Tibial nerve (tissue), 4 donors: ENCODE results near the gene C1QL4. TPM values are rescaled to one million over a fixed set of nuclear protein-coding genes. Genes with fewer than 3 reads are reported as not detected.
A peak's percentile ranks its signal among the peaks of the same experiment; 100 is the strongest.

ENCODE experiments used
- DNase-seq, 2 donors: peaks; one replicate each; pipeline ENCODE4 v3.0.0-alpha.2; 2019; ENCODE audit warnings: low spot score in 2 of 2
- H3K27ac ChIP-seq, 4 donors: fragments of 200-600 bp; sonication (generic) in 3 of 4; one replicate each; pipeline ENCODE4 v1.5.1; 2017 to 2019; ENCODE audit warnings: mild to moderate bottlenecking in 1 of 4
- H3K27me3 ChIP-seq, 2 donors: fragments of 200-600 bp; sonication (generic) in 1 of 2; one replicate each; pipeline versions ENCODE4 v1.5.1 to v1.6.0; 2017 to 2019
- H3K36me3 ChIP-seq, 3 donors: fragments of 200-600 bp; sonication (generic); one replicate each; pipeline ENCODE4 v1.5.1; 2018 to 2019
- H3K4me1 ChIP-seq, 4 donors: fragments of 200-600 bp; sonication (generic) in 3 of 4; one replicate each; pipeline ENCODE4 v1.5.1; 2017 to 2019
- H3K4me3 ChIP-seq, 4 donors: fragments of 200-600 bp; sonication (generic) in 3 of 4; one replicate each; pipeline ENCODE4 v1.5.1; 2017 to 2019; ENCODE audit warnings: mild to moderate bottlenecking in 1 of 4, moderate library complexity in 1 of 4
- H3K9me3 ChIP-seq, 4 donors: fragments of 200-600 bp; sonication (generic) in 3 of 4; one replicate each; pipeline ENCODE4 v1.5.1; 2017 to 2019
- CTCF ChIP-seq, 5 experiments: fragments of 200-600 bp in 3 of 5; fragments of 450-650 bp in 2 of 5; sonication (generic) in 3 of 5; IDR thresholded peaks; one replicate each; pipeline ENCODE4 v1.5.1; 2016 to 2019; ENCODE audit warnings: antibody characterized with exemption in 5 of 5, mild to moderate bottlenecking in 3 of 5, moderate library complexity in 2 of 5
- EP300 ChIP-seq, 2 donors: sonication (generic); formaldehyde crosslinking; IDR thresholded peaks; one replicate each; pipeline ENCODE4 v1.6.1; 2017; ENCODE audit warnings: antibody characterized with exemption in 2 of 2, mild to moderate bottlenecking in 1 of 2
- POLR2A ChIP-seq, 2 donors: fragments of 450-650 bp; IDR thresholded peaks; one replicate each; pipeline ENCODE4 v1.6.1; 2017; ENCODE audit warnings: antibody characterized with exemption in 2 of 2, mild to moderate bottlenecking in 2 of 2, moderate library complexity in 2 of 2
- WGBS, 2 donors: methylation state at CpG; one replicate each; pipeline ENCODE4 v1.1.5; 2018; 5-methylcytosine and 5-hydroxymethylcytosine counted together
- total RNA-seq, 4 donors: library from RNA; depleted of rRNA; stranded (reverse); fragments of >200 nt; gene quantifications; one replicate each; pipeline ENCODE4 v1.1.0, GENCODE V29; 2016

Gene C1QL4
- total RNA-seq, 4 donors from 2014 or later: not detected

- H3K9me3 ChIP-seq: no peaks in the 10 kb centered on the region
- 93 to 97% methylated on average over 12 of the region's 12 CpGs for WGBS, 2 donors
- peaks cover 0 to 19% (median 7%) of the 10 kb centered on the region in 4 donors for H3K4me1 ChIP-seq
- H3K27ac ChIP-seq: no peak overlapping the region
- no peak overlapping the region for H3K4me3 ChIP-seq
- DNase-seq: no peak
- H3K27me3 ChIP-seq: peaks cover 0 to 26% of the 10 kb centered on the region in 2 donors
- no peaks in the 10 kb centered on the region for H3K36me3 ChIP-seq
- TF ChIP-seq POLR2A (IDR thresholded peaks at IDR 0.05): no peak
- no peak for TF ChIP-seq EP300 (IDR thresholded peaks at IDR 0.05)
- TF ChIP-seq CTCF (IDR thresholded peaks at IDR 0.05): no peak
These were observed 8.2 kb downstream of the C1QL4 start for GRCh38 chr12:49328816-49329215.

- Histone ChIP-seq H3K27ac (no peak overlapping the region), H3K4me1 (peaks cover 0 to 22% (median 8%) of the 10 kb centered on the region in 4 donors), H3K36me3 (no peaks in the 10 kb centered on the region), H3K9me3 (no peaks in the 10 kb centered on the region), H3K27me3 (peaks cover 0 to 17% of the 10 kb centered on the region in 2 donors), H3K4me3 (no peak overlapping the region)
- no peak for DNase-seq
- WGBS, 2 donors: 93 to 94% methylated on average over 2 of the region's 2 CpGs
- no peak for TF ChIP-seq POLR2A (IDR thresholded peaks at IDR 0.05)
- no peak for TF ChIP-seq EP300 (IDR thresholded peaks at IDR 0.05)
- TF ChIP-seq CTCF (IDR thresholded peaks at IDR 0.05): no peak
These were observed 9.1 kb downstream of the C1QL4 start for GRCh38 chr12:49327887-49328286.

GRCh38 chr12:49327368-49327767, 9.6 kb downstream of the C1QL4 start:
- H3K9me3 ChIP-seq: no peaks in the 10 kb centered on the region
- H3K27me3 ChIP-seq: peaks cover 0 to 12% of the 10 kb centered on the region in 2 donors
- no peaks in the 10 kb centered on the region for H3K36me3 ChIP-seq
- DNase-seq: no peak
- H3K4me1 ChIP-seq: peaks cover 0 to 21% (median 8%) of the 10 kb centered on the region in 4 donors
- TF ChIP-seq EP300 (IDR thresholded peaks at IDR 0.05) (no peak), POLR2A (IDR thresholded peaks at IDR 0.05) (no peak), CTCF (IDR thresholded peaks at IDR 0.05) (no peak)
- H3K27ac ChIP-seq: no peak overlapping the region
- no peak overlapping the region for H3K4me3 ChIP-seq

- Histone ChIP-seq H3K27me3 (peaks cover 0 to 1% of the 10 kb centered on the region in 2 donors), H3K9me3 (no peaks in the 10 kb centered on the region), H3K36me3 (no peaks in the 10 kb centered on the region), H3K27ac (no peak overlapping the region), H3K4me3 (no peak overlapping the region), H3K4me1 (peaks cover 0 to 16% (median 4%) of the 10 kb centered on the region in 4 donors)
- TF ChIP-seq CTCF (IDR thresholded peaks at IDR 0.05) (no peak), EP300 (IDR thresholded peaks at IDR 0.05) (no peak), POLR2A (IDR thresholded peaks at IDR 0.05) (no peak)
- 84 to 100% methylated on average over 5 to 6 of the region's 6 CpGs for WGBS, 2 donors
- no peak for DNase-seq
These were observed 11.4 kb downstream of the C1QL4 start for GRCh38 chr12:49325606-49326005.

- peaks cover 0 to 16% (median 4%) of the 10 kb centered on the region in 4 donors for H3K4me1 ChIP-seq
- peak overlapping the region; percentile 52 to 97 (median 72) for H3K4me3 ChIP-seq
- no peaks in the 10 kb centered on the region for H3K27me3 ChIP-seq
- H3K36me3 ChIP-seq: no peaks in the 10 kb centered on the region
- TF ChIP-seq POLR2A (IDR thresholded peaks at IDR 0.05): no peak
- no peak for TF ChIP-seq CTCF (IDR thresholded peaks at IDR 0.05)
- no peak for TF ChIP-seq EP300 (IDR thresholded peaks at IDR 0.05)
- no peak for DNase-seq
- H3K9me3 ChIP-seq: no peaks in the 10 kb centered on the region
- H3K27ac ChIP-seq: no peak overlapping the region
- WGBS, 2 donors: 8 to 13% methylated on average over 18 to 19 of the region's 19 CpGs
These were observed 13.4 kb downstream of the C1QL4 start for GRCh38 chr12:49323524-49324097.
